ENCODE results near the gene DENND1C. TPM values are rescaled to one million over a fixed set of nuclear protein-coding genes. Genes with fewer than 3 reads are reported as not detected.

DENND1C gene
- total and polyA plus RNA-seq, 2 of the 8 experiments (the other 6 are each of a cell fraction or from before 2014, with no cell fraction given) = 3.6 to 4.0 TPM

- TF ChIP-seq SP1 (IDR thresholded peaks at IDR 0.05; ENCODE audit: low read depth, low read length) = peak; percentile 98
- peak; percentile 100 for TF ChIP-seq MAX (IDR thresholded peaks at IDR 0.05)
- TF ChIP-seq FOSL1 (IDR thresholded peaks at IDR 0.05; ENCODE audit: insufficient read depth, low read depth, low read length) = no peak
- peak; percentile 75; the same call in 1 of the 2 replicates for TF ChIP-seq EGR1 (IDR thresholded peaks at IDR 0.05; ENCODE audit: borderline replicate concordance, low read depth, low read length)
- TF ChIP-seq GTF2F1 (IDR thresholded peaks at IDR 0.05; ENCODE audit: borderline replicate concordance, low read depth, low read length) = peak; percentile 47; the same call in 1 of the 2 replicates
- no peak for TF ChIP-seq NRF1 (IDR thresholded peaks at IDR 0.05; ENCODE audit: low read depth, low read length)
- 0 out of 2 replicates have a peak, but pooled peaks have one; percentile 59 for TF ChIP-seq TCF12 (IDR thresholded peaks at IDR 0.05; ENCODE audit: low read depth, low read length)
- peak; percentile 100 for TF ChIP-seq E2F6 (IDR thresholded peaks at IDR 0.05)
- no peak for TF ChIP-seq BCL11A (IDR thresholded peaks at IDR 0.05; ENCODE audit: low read depth in 2 of 2, low read length in 2 of 2)
- peak; percentile 93 for TF ChIP-seq CHD2 (IDR thresholded peaks at IDR 0.05; ENCODE audit: low read length)
- TF ChIP-seq ASH2L (IDR thresholded peaks at IDR 0.05; ENCODE audit: low read length) = no peak
- no peak for TF ChIP-seq TEAD4 (IDR thresholded peaks at IDR 0.05; ENCODE audit: low read depth, low read length)
- TF ChIP-seq CTBP2 (IDR thresholded peaks at IDR 0.05; ENCODE audit: borderline replicate concordance, insufficient read depth, insufficient read length, low read length) = no peak
- TF ChIP-seq NANOG (IDR thresholded peaks at IDR 0.05; ENCODE audit: insufficient read depth, low read depth, low read length, poor library complexity, severe bottlenecking) = peak; percentile 5
- peak; percentile 94 for TF ChIP-seq SP2 (IDR thresholded peaks at IDR 0.05; ENCODE audit: low read length)
These were observed 56.5 kb downstream of the DENND1C start (continued) for GRCh38 chr19:6424939-6425731.
